Measurements from ENCODE around the gene TMEM63A.
A peak's percentile ranks its signal among the peaks of the same experiment; 100 is the strongest.
"Not testable (repeated sequence)": the region's sequence is repeated elsewhere in the genome, so short reads cannot be mapped to it uniquely, and the experiment has no call there.

TMEM63A gene

DNA sequence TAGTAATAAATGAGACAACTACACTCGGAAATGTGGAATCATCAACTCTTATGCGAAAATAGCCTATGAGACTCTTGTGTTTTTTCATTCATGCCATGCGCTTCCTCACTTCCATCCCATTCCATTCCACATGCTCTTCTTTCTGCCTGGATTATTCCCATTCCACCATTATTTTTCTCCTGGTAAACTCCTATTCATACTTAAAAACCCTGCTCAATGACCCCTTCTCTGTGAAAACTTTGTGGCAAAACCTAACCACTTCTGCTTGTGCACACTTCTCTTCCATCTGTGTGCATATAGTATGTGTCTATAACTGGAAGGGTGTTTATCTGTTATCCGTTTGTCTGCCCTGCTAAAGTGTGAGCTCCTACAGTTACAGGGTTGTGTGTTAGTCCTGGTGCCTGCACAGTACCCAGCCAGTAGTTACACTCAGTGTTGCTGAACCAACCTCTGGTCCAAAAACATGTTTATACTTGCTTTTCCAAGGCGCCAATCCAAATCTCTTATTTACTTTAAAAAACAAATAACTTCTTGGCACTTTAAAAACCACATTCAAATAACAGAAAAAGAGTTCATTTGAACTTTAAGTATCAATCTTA is 61.6 kb downstream of the TMEM63A start:
- DNase-seq (ENCODE audit: low read depth in 2 of 2): no peak

DNA sequence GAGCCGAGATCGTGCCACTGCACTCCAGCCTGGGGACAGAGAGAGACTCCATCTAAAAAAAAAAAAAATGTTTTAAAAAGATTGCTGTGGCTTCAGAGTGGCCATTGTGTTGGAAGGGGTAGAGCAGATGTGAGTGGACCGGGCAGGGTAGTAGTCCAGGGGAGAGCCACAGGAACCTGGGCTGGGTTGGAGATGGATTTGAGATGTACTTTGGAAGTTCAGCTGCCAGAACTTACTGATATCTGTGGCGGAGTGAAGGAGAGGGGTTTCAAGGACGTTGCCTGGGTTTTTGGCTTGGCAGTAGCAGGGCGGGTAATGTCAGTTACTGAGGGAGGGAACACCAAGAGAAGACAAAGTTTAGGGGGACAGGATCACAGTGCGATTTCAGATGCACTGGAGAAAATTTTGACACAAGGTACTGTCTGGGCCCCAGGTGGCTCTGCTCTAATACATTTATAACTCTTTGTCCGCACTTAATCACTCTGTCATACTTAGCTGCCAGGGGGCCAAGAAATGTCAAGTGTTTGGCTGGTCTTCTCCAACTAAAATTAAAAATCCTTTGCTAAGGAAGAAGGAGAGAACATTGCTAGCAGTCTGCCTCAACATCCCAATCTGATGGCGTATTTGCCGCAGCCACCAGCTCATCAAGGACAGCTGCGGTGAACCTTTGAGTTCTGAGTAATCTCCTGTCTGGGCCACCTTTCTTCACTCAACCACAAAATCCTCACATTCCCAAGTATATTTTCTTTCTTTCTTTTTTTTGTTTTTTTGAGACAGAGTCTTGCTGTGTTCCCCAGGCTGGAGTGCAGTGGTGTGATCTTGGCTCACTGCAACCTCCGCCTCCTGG is 62.6 kb downstream of the TMEM63A start:
- DNase-seq (ENCODE audit: low read depth in 2 of 2): no peak

DNA sequence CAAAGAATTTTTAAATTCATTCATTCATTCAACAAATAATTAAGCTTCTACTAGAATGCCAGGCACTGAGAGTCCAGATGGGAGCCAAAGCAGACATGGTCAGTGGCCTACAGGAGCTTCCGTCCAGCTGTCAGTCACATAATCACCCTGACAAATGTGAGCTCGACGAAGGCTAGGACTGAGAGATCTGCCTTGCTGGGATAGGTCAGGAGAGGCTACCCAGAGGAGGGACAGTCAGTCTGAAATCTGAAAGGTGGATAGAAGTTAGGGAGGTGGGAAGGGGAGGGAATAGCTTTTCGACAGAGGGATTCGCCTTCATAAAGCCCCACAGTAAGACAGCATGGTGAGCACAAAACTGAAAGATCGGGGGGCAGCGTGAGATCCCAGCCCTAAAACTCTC is 64.0 kb downstream of the TMEM63A start:
- DNase-seq (ENCODE audit: low read depth in 2 of 2): no peak

DNA sequence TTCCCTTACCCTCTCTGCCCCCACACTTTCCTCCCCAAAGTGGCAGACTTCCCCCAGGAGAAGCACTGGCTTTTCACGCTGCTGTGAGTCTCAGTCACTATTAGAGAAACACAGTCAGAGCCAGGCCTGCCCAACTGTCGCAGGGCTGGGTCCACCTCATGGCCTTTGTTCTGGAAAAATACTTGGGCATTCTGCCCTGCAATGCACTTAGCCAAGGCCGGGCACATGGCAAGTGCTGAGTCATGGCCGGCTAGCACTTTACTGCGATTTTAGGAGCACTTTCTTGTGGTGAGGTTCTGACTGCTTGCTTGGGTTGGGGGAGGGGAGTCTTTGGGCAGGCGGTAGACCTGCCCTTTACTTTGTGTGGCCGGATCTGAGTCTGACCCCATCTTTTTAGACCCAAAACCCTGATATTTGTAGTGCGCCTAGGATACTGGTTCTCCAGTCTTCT is 64.5 kb downstream of the TMEM63A start:
- DNase-seq (ENCODE audit: low read depth in 2 of 2): no peak

DNA sequence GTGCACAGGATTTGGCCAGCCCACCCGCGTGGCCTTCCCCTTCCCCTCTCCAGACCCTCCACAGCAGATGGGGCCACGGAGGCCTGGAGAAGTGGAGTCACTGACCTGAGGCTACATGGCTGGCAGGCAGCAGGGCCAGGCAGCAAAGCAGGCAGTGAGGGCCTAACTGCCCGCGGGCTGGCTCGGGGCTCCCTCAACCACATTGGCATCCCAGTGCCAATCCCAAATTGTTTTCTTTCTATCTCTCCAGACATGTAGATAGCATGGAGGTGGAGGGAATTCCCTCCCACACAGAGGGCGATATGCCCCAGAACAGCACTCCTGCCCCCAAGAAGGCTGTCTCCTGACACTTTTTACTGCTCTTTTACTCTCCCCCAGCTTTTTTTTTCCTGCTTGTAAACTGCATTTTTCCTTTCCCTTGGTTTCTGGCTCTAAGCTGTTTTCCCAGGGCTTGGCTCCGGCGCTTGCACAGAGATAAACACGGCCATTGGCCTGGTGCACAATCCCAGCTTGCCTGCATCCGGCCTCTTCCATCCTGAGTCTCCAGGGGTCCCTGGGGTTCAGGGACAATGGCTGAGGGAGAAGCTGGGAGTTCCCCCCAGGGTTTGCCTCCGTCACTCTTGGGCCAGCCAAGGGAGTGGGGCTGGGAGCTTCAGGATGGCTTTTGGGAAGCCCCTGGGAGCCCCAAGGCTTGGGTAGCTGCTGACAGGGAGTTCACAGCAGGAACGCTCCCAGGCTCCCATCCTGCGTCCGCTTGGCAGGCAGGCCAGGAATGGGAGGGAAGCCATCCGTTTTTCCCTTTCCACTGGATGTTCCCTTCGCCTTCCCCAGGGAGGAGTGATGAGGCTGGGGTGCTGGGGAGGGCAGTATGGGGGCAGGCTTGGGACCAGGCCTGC is 65.3 kb downstream of the TMEM63A start:
- DNase-seq (ENCODE audit: low read depth in 2 of 2): no peak

DNA sequence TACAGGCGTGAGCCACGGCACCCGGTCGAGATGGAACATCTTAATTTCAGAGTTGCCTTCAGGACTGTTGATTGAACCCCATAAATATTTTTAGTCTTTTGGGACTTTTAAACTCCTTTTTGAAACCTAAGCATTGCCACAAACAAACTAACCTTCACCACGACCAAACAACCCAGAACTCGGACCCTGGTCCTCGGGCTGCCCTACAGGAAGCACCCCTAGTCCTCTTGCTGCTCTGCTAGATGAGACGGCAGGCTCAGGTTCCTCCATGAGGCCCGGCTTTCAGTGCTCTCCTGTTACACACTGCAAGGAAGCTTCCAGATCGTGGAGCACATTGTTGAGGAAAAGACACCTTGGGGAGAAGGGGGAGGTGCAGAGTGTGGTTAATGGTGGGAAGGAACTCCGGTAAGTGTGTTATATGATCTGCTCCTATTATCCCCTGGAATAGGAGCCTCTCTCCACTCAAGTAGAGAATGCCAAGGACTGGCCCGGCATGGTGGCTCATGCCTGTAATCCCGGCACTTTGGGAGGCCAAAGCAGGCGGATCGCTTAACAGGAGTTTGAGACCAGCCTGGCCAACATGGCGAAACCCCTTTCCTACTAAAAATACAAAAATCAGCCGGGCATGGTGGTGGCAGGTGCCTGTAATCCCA is 66.5 kb downstream of the TMEM63A start:
- no peak for DNase-seq (ENCODE audit: low read depth in 2 of 2)

DNA sequence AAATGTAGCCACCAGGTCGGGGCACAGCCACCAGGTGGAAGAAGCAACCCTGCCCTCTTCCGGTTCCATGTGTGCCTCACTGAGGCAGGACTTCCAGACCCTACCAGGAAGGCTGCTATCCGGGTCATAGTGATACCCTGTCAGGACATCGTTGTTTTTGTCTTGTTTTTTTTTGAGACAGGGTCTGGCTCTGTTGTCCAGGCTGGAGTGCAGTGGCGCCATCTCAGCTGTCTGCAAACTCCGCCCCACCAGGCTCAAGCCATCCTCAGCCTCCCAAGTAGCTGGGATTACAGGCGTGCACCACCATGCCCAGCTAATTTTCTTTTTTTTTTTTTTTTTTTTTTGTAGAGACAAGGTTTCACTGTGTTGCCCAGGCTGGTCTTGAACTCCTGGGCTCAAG is 67.1 kb downstream of the TMEM63A start:
- not testable (repeated sequence) for DNase-seq (ENCODE audit: low read depth in 2 of 2)

DNA sequence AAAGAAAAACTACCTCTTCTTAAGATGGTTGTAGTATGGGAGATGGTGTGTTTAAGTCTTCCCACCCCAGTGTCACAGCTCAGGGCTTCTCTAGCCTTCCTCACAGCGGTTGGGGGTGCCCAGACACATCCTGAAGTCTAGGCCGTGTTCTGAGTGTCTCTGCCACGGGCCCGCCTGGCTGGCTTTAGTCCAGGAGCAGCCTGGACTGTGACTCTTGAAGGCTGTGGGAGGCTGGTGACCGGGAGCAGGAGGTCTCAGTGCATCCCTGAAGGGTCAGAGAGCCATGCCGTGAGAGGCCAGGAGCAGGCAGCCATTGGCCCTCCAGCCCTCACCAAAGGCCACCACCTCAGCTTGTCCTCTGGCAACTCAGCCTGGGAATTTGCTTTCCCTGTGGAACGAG is 67.8 kb downstream of the TMEM63A start:
- no peak for DNase-seq (ENCODE audit: low read depth in 2 of 2)

DNA sequence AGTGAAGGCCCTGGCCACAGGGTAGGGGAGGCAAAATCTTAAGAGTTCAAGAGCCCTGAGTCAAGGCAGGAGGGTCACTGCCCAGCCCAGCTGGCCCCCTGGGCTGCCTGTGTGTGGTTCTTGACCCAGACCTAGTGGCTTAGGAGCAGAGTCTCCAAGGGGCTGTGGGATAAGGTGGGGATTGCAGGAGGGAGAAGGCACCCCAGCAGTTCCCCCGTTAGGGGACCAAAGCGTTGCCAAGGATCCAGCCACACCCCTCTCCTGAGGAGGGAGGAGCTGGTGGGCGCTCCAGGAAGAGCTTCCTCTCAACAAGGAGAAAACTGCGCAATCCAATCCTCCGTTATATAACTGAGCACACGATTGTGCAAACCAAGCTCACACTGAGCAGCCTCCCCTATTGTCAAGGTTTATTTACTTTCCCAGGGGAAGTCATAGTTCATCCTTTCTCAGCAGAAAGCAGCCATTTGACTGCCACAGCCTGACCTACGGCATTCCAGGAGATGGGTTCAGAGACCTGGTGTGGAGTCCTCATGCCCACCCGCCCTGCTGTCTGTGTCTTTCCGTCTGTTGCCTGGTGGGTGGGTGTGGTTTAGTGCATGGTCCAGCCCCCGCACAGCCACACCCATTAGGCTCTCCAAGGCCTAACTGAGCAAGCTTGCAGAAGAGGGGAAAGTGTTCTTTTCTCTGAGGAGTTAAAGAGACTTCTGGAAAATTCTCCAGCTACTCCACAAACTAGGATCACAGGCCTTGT is 68.8 kb downstream of the TMEM63A start:
- no peak for DNase-seq (ENCODE audit: low read depth in 2 of 2)

DNA sequence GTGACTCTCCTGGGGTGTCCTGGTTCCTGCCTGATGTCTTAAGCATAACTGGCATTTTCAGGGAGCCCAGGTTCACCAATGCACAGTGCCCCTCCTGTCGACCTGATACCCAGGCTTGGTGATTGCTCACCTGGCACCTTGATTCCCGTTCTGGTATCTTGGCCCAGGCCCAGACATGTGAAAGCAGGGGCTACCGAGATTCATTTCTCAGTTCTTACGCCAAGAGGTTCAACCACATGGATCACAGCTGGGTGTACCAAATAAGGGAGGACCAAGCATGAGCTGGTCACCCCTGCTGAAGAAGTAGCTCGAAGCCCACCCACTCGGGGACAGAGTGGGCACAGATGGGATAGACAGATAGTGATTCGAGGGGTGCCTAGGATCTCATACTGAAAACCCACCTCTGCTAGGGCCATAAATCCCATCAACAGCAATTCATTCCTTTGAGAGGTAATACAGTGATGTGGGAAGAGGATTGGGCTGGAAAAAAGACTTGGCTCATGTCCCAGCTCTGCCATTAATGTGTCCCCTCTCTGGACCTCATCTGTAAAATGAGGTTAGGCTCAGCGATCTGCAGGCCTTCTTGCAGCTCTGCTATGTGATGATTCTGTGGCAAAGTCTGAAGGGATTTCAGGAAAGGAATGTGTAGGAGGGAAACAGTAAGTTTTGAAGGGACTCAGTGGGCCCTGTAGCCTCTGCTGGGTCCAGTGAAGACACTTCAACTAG is 69.5 kb downstream of the TMEM63A start:
- DNase-seq (ENCODE audit: low read depth in 2 of 2): no peak

DNA sequence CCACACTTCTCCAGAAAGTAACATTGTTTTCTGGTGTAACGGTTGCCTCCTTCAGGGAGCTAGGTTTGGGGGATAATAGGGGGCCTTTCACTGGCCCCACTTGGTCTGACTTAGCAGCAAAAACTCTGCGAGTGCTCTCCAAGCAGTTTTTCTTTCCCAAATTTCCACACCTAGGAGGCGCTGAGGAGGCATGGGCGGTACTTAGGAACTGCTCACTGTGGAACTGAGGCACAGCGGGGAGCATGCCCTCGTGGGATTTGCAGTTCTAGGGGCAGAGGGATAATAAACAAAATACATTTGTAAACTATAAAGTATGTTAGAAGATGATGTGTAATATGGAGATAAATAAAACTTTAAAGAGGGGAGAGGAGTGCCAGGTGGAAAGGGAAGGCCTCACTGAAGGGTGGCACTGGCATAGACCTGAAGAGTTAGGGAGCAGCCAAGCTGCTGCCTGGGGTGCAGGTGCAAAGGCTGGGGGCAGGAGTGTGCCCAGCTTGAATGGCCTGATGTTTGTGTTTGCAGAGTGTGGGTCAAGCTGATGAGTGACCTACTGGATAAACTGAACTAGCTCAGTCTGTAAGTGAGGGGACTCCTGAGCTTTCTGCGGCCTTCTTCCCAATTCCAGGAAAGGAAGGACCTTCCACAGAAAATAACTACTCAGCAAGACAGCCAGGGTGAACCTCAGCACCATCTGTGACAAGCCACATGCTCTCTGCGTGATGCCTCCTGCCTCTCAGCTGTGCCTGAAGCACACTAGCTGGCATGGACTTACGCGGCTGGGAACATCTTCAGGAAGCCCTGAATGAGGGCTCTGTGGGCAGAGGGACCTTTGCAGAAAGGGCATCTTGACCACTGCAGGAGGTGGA is 70.3 kb downstream of the TMEM63A start:
- DNase-seq (ENCODE audit: low read depth in 2 of 2): no peak

DNA sequence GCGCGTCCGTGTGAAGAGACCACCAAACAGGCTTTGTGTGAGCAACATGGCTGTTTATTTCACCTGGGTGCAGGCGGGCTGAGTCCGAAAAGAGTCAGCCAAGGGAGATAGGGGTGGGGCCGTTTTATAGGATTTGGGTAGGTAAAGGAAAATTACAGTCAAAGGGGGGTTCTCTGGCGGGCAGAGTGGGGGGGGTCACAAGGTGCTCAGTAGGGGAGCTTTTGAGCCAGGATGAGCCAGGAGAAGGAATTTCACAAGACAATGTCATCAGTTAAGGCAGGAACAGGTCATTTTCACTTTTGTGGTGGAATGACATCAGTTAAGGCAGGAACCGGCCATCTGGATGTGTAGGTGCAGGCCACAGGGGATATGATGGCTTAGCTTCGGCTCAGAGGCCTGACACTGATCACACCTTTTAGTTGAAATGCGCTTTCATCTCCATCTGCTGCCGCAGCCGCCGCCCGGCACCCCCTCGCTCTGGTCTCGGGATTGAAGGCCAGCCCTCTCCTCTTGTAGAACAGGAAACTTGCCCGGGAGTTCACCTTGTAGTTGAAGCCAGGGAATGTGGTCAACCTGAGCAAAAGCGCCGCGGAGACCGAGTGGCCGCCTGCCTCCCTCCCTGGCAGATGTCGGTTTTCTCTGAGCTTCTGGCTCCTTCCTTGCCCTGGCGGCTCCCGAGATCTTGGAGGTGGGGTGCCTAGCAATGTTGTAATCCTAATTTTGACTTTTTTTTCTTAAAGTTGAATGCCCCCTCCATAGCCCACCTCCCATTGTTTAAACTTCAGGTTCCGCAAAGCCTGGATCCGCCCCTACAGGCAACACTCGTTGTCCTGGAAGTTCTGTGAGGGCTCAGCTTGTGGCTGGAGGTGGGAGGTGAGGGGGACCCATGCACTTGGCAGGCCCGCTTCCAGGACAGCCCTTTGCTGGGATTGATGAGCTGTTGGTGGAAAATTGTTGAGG is 71.3 kb downstream of the TMEM63A start:
- DNase-seq (ENCODE audit: low read depth in 2 of 2): not testable (repeated sequence)

DNA sequence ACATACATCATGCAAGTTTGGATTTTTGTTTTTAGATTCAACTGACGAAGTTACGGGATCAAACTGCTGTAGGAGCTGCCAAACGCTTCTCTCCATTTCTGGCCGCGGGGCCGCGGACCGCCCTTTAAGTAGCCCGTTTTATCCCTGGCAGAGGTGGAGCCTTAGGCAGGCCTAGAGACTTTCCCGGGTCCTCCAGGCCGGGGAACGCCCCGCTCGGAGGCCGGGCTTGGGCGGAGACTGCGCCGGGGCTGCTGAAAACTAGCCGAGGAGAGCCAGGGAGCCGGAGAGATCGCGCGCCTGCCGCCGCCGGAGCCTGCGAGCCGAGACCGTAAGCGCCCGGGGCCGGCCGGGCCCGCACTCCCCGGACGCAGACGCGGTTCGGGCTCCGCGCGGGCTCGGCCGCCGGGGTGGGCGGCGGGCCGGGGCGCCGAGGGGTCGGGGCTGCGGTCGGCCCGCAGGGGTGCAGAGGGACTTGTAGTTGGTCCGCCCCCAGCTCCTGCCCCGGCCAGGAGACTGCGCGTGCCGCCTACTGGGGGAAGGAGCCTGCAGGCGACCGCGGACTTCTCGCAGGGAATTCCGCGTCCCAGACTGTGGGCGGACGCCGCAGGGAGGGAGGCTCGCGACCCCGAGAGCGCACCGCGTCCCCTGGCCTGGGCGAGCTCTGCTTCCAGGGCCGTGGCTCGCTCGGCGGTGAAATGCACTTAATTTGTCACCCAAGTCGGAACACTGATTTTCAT is 72.2 kb downstream of the TMEM63A start, which contains the start of gene EPHX1:
Gene EPHX1 (plus strand): TSS at position 283 of the 737 bp plus-strand sequence. CDS start 18,606 bp downstream, outside the sequence.
- peak; percentile 9 to 44 for DNase-seq (ENCODE audit: low read depth in 2 of 2)

DNA sequence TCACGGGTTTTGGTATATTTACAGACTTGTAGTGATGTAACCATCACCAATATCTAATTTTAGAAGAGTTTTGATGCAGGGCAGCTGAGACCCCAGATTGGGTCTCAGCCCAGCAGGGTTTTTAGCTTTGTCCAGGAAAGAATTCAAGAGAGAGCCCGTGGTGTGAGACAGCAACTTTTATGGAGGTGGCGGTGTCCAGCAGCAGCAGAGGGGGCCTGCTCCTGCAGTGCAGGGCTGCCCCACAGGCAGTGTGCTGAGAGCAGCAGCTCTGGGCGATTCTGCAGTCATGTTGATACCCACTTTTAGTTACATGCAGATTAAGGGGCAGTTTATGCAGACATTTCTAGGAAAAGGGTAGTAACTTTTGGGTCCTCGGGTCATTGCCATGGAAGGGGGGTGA is 74.0 kb downstream of the TMEM63A start:
- DNase-seq (ENCODE audit: low read depth in 2 of 2): no peak

DNA sequence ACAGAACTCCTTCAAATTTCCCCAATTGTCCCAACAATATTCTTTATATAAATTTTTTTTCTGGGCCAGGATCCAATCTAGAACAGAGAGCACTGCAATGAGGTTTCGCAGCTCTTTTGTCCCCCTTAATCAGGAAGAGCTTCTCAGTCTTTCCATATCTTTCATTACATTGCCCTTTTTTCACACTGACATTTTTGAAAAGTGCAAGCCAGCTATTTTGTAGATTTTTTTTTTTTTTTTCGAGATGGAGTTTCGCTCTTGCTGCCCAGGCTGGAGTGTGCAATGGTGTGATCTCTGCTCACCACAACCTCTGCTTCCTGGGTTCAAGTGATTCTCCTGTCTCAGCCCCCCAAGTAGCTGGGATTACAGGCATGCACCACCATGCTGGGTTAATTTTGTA is 75.4 kb downstream of the TMEM63A start:
- DNase-seq (ENCODE audit: low read depth in 2 of 2): not testable (repeated sequence)

DNA sequence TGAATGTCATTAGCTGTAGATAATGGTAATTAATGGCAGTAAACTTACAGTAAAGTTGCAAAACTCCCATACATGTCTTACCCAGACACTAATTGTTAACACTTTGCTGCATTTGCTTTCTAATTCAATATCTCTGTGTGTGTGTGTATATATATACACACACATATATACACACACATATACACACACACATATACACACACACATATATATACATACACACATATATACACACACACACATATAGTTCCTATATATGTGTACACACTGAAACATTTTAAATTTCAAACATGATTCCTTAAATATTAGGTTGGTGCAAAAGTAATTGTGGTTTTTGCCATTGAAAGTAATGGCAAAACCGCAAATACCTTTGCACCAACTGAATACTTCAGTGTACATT is 75.9 kb downstream of the TMEM63A start:
- DNase-seq (ENCODE audit: low read depth in 2 of 2): no peak

DNA sequence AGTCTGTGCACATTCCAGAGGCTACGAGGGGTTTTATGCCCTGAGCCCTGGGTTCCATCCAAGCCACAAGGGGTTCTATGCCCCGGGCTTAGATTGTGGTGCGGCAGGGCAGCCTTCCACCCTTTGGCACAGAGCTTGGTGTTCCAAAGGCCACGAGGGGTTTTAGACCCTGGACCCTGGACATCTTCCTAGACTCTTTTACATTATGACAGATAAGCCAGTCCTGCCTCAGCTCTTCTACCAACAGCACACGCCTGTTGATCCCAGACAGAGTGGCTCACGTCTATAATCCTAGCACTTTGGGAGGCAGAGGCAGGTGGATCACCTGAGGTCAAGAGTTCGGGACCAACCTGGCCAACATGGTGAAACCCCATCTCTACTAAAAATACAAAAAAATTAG is 81.0 kb downstream of the TMEM63A start:
- not testable (repeated sequence) for DNase-seq (ENCODE audit: low read depth in 2 of 2)
